GM18505 (cell line): ENCODE results near the gene XPOT.

Source experiments
- ATAC-seq: cut with Tn5 transposase; IDR thresholded peaks from one replicate; pipeline ENCODE4 v1.9.1; 2021; ENCODE audit not compliant: unreplicated experiment
- POLR2A ChIP-seq: IDR thresholded peaks from 4 replicates; pipeline ENCODE4 v1.6.1; 2011; ENCODE audit warnings: borderline replicate concordance; ENCODE audit not compliant: insufficient read depth, insufficient read length; ENCODE audit errors: extremely low read depth

The XPOT gene

GRCh38 chr12:64446295-64446694, 42.1 kb downstream of the XPOT start:
- no peak for ATAC-seq
- TF ChIP-seq POLR2A: no peak

GRCh38 chr12:64450057-64450640, 46.0 kb downstream of the XPOT start:
- TF ChIP-seq POLR2A: no peak
- no peak for ATAC-seq

GRCh38 chr12:64450711-64451486, 46.7 kb downstream of the XPOT start:
- no peak for ATAC-seq
- TF ChIP-seq POLR2A: no peak

- peak; percentile 90 for ATAC-seq
- TF ChIP-seq POLR2A: peak; percentile 93
Measured at GRCh38 chr12:64451687-64452558, 47.7 kb downstream of the XPOT start, which contains the start of gene TBK1. TSS of gene TBK1 (plus strand) at chr12:64452120. CDS start at chr12:64455871, 3,751 bp downstream.

GRCh38 chr12:64452559-64453329, 48.6 kb downstream of the XPOT start:
- ATAC-seq: no peak
- TF ChIP-seq POLR2A: no peak

- ATAC-seq: no peak
- no peak for TF ChIP-seq POLR2A
Measured at GRCh38 chr12:64455506-64455905, 51.3 kb downstream of the XPOT start.

- no peak for ATAC-seq
- TF ChIP-seq POLR2A: no peak
Measured at GRCh38 chr12:64456119-64456518, 51.9 kb downstream of the XPOT start.

- ATAC-seq: no peak
- no peak for TF ChIP-seq POLR2A
Measured at GRCh38 chr12:64457032-64457431, 52.8 kb downstream of the XPOT start.

GRCh38 chr12:64457466-64457865, 53.3 kb downstream of the XPOT start:
- no peak for TF ChIP-seq POLR2A
- ATAC-seq: no peak

- no peak for TF ChIP-seq POLR2A
- ATAC-seq: no peak
Measured at GRCh38 chr12:64457923-64458322, 53.7 kb downstream of the XPOT start.

- ATAC-seq: no peak
- TF ChIP-seq POLR2A: no peak
Measured at GRCh38 chr12:64459394-64459891, 55.3 kb downstream of the XPOT start.

GRCh38 chr12:64461634-64462414, 57.6 kb downstream of the XPOT start:
- TF ChIP-seq POLR2A: no peak
- no peak for ATAC-seq
